HepG2 (cell line): ENCODE measurements around the gene ACOT2. TPM values are rescaled to one million over a fixed set of nuclear protein-coding genes. Genes with fewer than 3 reads are reported as not detected.

ENCODE experiments used
- FOXK1 ChIP-seq: sonication (generic); formaldehyde crosslinking; IDR thresholded peaks from 2 replicates; pipeline ENCODE4 v1.4.0; 2020; ENCODE audit warnings: low read depth, missing genetic modification reagents, borderline replicate concordance
- HMG20A ChIP-seq: IDR thresholded peaks from 2 replicates; pipeline ENCODE4 v1.6.1; 2016; ENCODE audit warnings: borderline replicate concordance
- MXD4 ChIP-seq: IDR thresholded peaks from 2 replicates; pipeline ENCODE4 v1.6.1; 2016; ENCODE audit warnings: mild to moderate bottlenecking, missing biosample characterization, missing genetic modification reagents
- RAD51 ChIP-seq: fragments of 450-650 bp; IDR thresholded peaks from 2 replicates; pipeline ENCODE4 v1.6.1; 2016; ENCODE audit warnings: borderline replicate concordance
- SIX4 ChIP-seq: sonication (generic); formaldehyde crosslinking; IDR thresholded peaks from 2 replicates; pipeline ENCODE4 v1.4.0; 2020; ENCODE audit warnings: missing genetic modification reagents
- UBTF ChIP-seq: sonication (generic); formaldehyde crosslinking; IDR thresholded peaks from 2 replicates; pipeline ENCODE4 v1.4.0; 2020; ENCODE audit warnings: mild to moderate bottlenecking, missing genetic modification reagents
- ZBED4 ChIP-seq: sonication (generic); formaldehyde crosslinking; IDR thresholded peaks from 2 replicates; pipeline ENCODE4 v1.4.0; 2020; ENCODE audit warnings: missing genetic modification reagents, borderline replicate concordance
- ZNF614 ChIP-seq: IDR thresholded peaks from 2 replicates; pipeline ENCODE4 v1.6.1; 2018; ENCODE audit warnings: missing biosample characterization, missing genetic modification reagents, inconsistent platforms, borderline replicate concordance
- polyA plus RNA-seq, 8 experiments: library from polyadenylated mRNA; depleted of rRNA in 3 of 8; stranded (reverse) in 7 of 8; unstranded in 1 of 8; fragments of >200 nt; fragmentation: Illumina TruSeq in 4 of 8; extraction: Trizol in 4 of 8; gene quantifications; 2 replicates each; pipeline versions ENCODE4 v1.2.1 to v1.2.3, GENCODE V29; 2011 to 2016; ENCODE audit warnings: low read depth in 4 of 8, missing spikeins in 1 of 8, mixed read lengths in 1 of 8; ENCODE audit not compliant: insufficient read depth in 1 of 8
- total RNA-seq, 5 experiments: library from RNA; depleted of rRNA; stranded (reverse); fragments of >200 nt; fragmentation: Illumina TruSeq; extraction: Trizol; gene quantifications; 2 replicates each; pipeline ENCODE4 v1.2.3, GENCODE V29; 2016; ENCODE audit warnings: low read depth in 1 of 5
- TF ChIP-seq, protein P1 (sequence below), 2 experiments: IDR thresholded peaks; 2 replicates each; pipeline ENCODE4 v1.6.1; 2011 to 2012; ENCODE audit warnings: low read length in 2 of 2, borderline replicate concordance in 1 of 2, low read depth in 1 of 2, mild to moderate bottlenecking in 1 of 2, moderate library complexity in 1 of 2
- TF ChIP-seq, protein P2 (sequence below): sonication (generic); formaldehyde crosslinking; IDR thresholded peaks from 2 replicates; pipeline ENCODE4 v1.4.0; 2020; ENCODE audit warnings: missing genetic modification reagents, mild to moderate bottlenecking, borderline replicate concordance

ACOT2 gene
- total and polyA plus RNA-seq, 2 of the 13 experiments (the other 11 are each of a cell fraction or from before 2014, with no cell fraction given): 60.0 to 110 TPM

- TF ChIP-seq RAD51: peak; percentile 70; the same call in 1 of the 2 replicates
- TF ChIP-seq SIX4 (CRISPR knock-in tag): no peak
- peak; percentile 77; the same call in 1 of the 2 replicates for TF ChIP-seq ZNF614 (CRISPR knock-in tag)
- no peak for TF ChIP-seq UBTF (CRISPR knock-in tag)
- TF ChIP-seq, protein P1, sequence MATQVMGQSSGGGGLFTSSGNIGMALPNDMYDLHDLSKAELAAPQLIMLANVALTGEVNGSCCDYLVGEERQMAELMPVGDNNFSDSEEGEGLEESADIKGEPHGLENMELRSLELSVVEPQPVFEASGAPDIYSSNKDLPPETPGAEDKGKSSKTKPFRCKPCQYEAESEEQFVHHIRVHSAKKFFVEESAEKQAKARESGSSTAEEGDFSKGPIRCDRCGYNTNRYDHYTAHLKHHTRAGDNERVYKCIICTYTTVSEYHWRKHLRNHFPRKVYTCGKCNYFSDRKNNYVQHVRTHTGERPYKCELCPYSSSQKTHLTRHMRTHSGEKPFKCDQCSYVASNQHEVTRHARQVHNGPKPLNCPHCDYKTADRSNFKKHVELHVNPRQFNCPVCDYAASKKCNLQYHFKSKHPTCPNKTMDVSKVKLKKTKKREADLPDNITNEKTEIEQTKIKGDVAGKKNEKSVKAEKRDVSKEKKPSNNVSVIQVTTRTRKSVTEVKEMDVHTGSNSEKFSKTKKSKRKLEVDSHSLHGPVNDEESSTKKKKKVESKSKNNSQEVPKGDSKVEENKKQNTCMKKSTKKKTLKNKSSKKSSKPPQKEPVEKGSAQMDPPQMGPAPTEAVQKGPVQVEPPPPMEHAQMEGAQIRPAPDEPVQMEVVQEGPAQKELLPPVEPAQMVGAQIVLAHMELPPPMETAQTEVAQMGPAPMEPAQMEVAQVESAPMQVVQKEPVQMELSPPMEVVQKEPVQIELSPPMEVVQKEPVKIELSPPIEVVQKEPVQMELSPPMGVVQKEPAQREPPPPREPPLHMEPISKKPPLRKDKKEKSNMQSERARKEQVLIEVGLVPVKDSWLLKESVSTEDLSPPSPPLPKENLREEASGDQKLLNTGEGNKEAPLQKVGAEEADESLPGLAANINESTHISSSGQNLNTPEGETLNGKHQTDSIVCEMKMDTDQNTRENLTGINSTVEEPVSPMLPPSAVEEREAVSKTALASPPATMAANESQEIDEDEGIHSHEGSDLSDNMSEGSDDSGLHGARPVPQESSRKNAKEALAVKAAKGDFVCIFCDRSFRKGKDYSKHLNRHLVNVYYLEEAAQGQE (IDR thresholded peaks at IDR 0.05; ENCODE audit: borderline replicate concordance in 1 of 2, low read depth in 1 of 2, low read length in 2 of 2): no peak
- TF ChIP-seq HMG20A: peak; percentile 57; the same call in 1 of the 2 replicates
- TF ChIP-seq FOXK1 (CRISPR knock-in tag): 0 out of 2 replicates have a peak, but pooled peaks have one; percentile 51
- TF ChIP-seq MXD4 (CRISPR knock-in tag): 0 out of 2 replicates have a peak, but pooled peaks have one; percentile 20
- 0 out of 2 replicates have a peak, but pooled peaks have one; percentile 33 for TF ChIP-seq ZBED4
- TF ChIP-seq, protein P2, sequence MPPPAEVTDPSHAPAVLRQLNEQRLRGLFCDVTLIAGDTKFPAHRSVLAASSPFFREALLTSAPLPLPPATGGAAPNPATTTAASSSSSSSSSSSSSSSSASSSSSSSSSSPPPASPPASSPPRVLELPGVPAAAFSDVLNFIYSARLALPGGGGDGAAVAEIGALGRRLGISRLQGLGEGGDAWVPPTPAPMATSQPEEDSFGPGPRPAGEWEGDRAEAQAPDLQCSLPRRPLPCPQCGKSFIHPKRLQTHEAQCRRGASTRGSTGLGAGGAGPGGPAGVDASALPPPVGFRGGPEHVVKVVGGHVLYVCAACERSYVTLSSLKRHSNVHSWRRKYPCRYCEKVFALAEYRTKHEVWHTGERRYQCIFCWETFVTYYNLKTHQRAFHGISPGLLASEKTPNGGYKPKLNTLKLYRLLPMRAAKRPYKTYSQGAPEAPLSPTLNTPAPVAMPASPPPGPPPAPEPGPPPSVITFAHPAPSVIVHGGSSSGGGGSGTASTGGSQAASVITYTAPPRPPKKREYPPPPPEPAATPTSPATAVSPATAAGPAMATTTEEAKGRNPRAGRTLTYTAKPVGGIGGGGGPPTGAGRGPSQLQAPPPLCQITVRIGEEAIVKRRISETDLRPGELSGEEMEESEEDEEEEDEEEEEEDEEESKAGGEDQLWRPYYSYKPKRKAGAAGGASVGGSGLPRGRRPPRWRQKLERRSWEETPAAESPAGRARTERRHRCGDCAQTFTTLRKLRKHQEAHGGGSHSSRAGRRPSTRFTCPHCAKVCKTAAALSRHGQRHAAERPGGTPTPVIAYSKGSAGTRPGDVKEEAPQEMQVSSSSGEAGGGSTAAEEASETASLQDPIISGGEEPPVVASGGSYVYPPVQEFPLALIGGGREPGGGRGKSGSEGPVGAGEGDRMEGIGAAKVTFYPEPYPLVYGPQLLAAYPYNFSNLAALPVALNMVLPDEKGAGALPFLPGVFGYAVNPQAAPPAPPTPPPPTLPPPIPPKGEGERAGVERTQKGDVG (CRISPR knock-in tag): no peak
These were observed 41.7 kb downstream of the ACOT2 start (continued) for GRCh38 chr14:73610687-73611086.
